K562 (cell line): ENCODE results near the gene AGTR1.

ENCODE experiments used
- CTCF ChIP-seq, 3 experiments: IDR thresholded peaks in 2 of 3; conservative IDR thresholded peaks in 1 of 3; 2 replicates each; pipeline ENCODE4 v1.5.1; 2011 to 2012; ENCODE audit warnings: low read length in 3 of 3, mild to moderate bottlenecking in 3 of 3, control low read depth in 2 of 3, improper control_type of control experiment in 1 of 3, inconsistent platforms in 1 of 3, low read depth in 1 of 3, mixed read lengths in 1 of 3, moderate library complexity in 1 of 3; ENCODE audit not compliant: insufficient read depth in 2 of 3
- FOXK2 ChIP-seq, 2 experiments: fragments of 450-650 bp; IDR thresholded peaks in 1 of 2; conservative IDR thresholded peaks in 1 of 2; 2 replicates each; pipeline ENCODE4 v1.6.1; 2016; ENCODE audit warnings: low read depth in 2 of 2, mild to moderate bottlenecking in 1 of 2
- ILK ChIP-seq: fragments of 450-650 bp; IDR thresholded peaks from 2 replicates; pipeline ENCODE4 v1.6.1; 2016; ENCODE audit warnings: missing genetic modification characterization, low read depth, mild to moderate bottlenecking, missing compliant biosample characterization, moderate library complexity, borderline replicate concordance
- IRF2 ChIP-seq: sonication (generic); formaldehyde crosslinking; IDR thresholded peaks from 2 replicates; pipeline ENCODE4 v1.8.1; 2022; ENCODE audit warnings: mild to moderate bottlenecking, missing genetic modification reagents
- THRA ChIP-seq: fragments of 450-650 bp; IDR thresholded peaks from 2 replicates; pipeline ENCODE4 v1.6.1; 2017; ENCODE audit warnings: mild to moderate bottlenecking, moderate library complexity
- TF ChIP-seq, protein P1 (sequence below), 2 experiments: IDR thresholded peaks; 2 replicates each; pipeline ENCODE4 v1.6.1; 2012; ENCODE audit warnings: improper control_type of control experiment in 2 of 2, low read depth in 2 of 2, low read length in 2 of 2, borderline replicate concordance in 1 of 2

- TF ChIP-seq THRA (no peak), ILK (tag) (no peak), CTCF (IDR thresholded peaks at IDR 0.05 in 2 of 3, conservative IDR thresholded peaks at IDR 0.05 in 1 of 3; ENCODE audit: insufficient read depth in 2 of 3, low read depth in 1 of 3, low read length in 3 of 3) (no peak), FOXK2 (conservative IDR thresholded peaks at IDR 0.05 in 1 of 2, IDR thresholded peaks at IDR 0.05 in 1 of 2; ENCODE audit: low read depth in 2 of 2) (no peak), IRF2 (CRISPR knock-in tag) (no peak)
- TF ChIP-seq, protein P1, sequence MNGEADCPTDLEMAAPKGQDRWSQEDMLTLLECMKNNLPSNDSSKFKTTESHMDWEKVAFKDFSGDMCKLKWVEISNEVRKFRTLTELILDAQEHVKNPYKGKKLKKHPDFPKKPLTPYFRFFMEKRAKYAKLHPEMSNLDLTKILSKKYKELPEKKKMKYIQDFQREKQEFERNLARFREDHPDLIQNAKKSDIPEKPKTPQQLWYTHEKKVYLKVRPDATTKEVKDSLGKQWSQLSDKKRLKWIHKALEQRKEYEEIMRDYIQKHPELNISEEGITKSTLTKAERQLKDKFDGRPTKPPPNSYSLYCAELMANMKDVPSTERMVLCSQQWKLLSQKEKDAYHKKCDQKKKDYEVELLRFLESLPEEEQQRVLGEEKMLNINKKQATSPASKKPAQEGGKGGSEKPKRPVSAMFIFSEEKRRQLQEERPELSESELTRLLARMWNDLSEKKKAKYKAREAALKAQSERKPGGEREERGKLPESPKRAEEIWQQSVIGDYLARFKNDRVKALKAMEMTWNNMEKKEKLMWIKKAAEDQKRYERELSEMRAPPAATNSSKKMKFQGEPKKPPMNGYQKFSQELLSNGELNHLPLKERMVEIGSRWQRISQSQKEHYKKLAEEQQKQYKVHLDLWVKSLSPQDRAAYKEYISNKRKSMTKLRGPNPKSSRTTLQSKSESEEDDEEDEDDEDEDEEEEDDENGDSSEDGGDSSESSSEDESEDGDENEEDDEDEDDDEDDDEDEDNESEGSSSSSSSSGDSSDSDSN (IDR thresholded peaks at IDR 0.05; ENCODE audit: borderline replicate concordance in 1 of 2, low read depth in 2 of 2, low read length in 2 of 2) = no peak
Observed at GRCh38 chr3:148714521-148714920, 16.8 kb downstream of the AGTR1 start.
